ENCODE data around the gene PAQR3. TPM values are rescaled to one million over a fixed set of nuclear protein-coding genes. Genes with fewer than 3 reads are reported as not detected.

PAQR3 gene
- total and polyA plus RNA-seq, 4 donors, result 4.6 to 11.7 (median 9.8) TPM

- Histone ChIP-seq H3K27ac (ENCODE audit: low read depth in 1 of 2, low read length in 2 of 2) (no peak overlapping the region), H3K4me3 (ENCODE audit: low read length in 2 of 2) (no peak overlapping the region), H3K27me3 (ENCODE audit: control insufficient read depth in 1 of 2, insufficient read depth in 2 of 2, low read length in 1 of 2) (no peaks in the 10 kb centered on the region), H3K36me3 (ENCODE audit: control insufficient read depth in 1 of 2, insufficient read depth in 2 of 2, low read length in 1 of 2) (no peaks in the 10 kb centered on the region), H3K9me3 (ENCODE audit: control insufficient read depth, low read length) (no peaks in the 10 kb centered on the region), H3K4me1 (ENCODE audit: control insufficient read depth in 1 of 2, insufficient read depth in 2 of 2, low read length in 2 of 2) (no peaks in the 10 kb centered on the region)
- DNase-seq, result no peak
- 87 to 94% methylated on average over 5 of the region's 5 CpGs for WGBS, 2 donors
- no peak for ATAC-seq (ENCODE audit: low FRiP score)
- intact Hi-C loops (cut with DNase I), result no loop called here
Measured at GRCh38 chr4:78863254-78863869, 75.9 kb downstream of the PAQR3 start.

- H3K9me3 ChIP-seq (ENCODE audit: control insufficient read depth, low read length), result no peaks in the 10 kb centered on the region
- no peak overlapping the region for H3K27ac ChIP-seq (ENCODE audit: low read depth in 1 of 2, low read length in 2 of 2)
- H3K4me1 ChIP-seq (ENCODE audit: control insufficient read depth in 1 of 2, insufficient read depth in 2 of 2, low read length in 2 of 2), result no peaks in the 10 kb centered on the region
- no peaks in the 10 kb centered on the region for H3K36me3 ChIP-seq (ENCODE audit: control insufficient read depth in 1 of 2, insufficient read depth in 2 of 2, low read length in 1 of 2)
- H3K4me3 ChIP-seq (ENCODE audit: low read length in 2 of 2), result no peak overlapping the region
- ATAC-seq (ENCODE audit: low FRiP score) (no peak), DNase-seq (no peak)
- no peaks in the 10 kb centered on the region for H3K27me3 ChIP-seq (ENCODE audit: control insufficient read depth in 1 of 2, insufficient read depth in 2 of 2, low read length in 1 of 2)
- 94 to 95% methylated on average over 2 of the region's 2 CpGs for WGBS, 2 donors
- intact Hi-C loops (cut with DNase I), result no loop called here
Measured at GRCh38 chr4:78862314-78862737, 76.9 kb downstream of the PAQR3 start.

Other genes with a start within 250 kb of the PAQR3 start
- 10 to 100 TPM; 34.4 to 75.4 TPM for gene BMP2K, start 163.1 kb downstream of the PAQR3 start, total RNA-seq
- gene BMP2K, start 163.1 kb downstream of the PAQR3 start, polyA plus RNA-seq, result 10 to 100 TPM in 1 of 2 donors, 1 to 10 TPM in 1; 7.1 to 12.5 TPM